Measurements from ENCODE around the gene DDX10. TPM values are rescaled to one million over a fixed set of nuclear protein-coding genes. Genes with fewer than 3 reads are reported as not detected.
"Not testable (repeated sequence)": the region's sequence is repeated elsewhere in the genome, so short reads cannot be mapped to it uniquely, and the experiment has no call there.

Gene DDX10
- total and polyA plus RNA-seq, 9 donors: 13.1 to 34.3 (median 25.7) TPM

GRCh38 chr11:108729227-108729871 lies 64.5 kb downstream of the DDX10 start:
- no peak overlapping the region for H3K4me3 ChIP-seq
- no peak for DNase-seq
- no peaks in the 10 kb centered on the region for H3K27me3 ChIP-seq
- H3K36me3 ChIP-seq: no peaks in the 10 kb centered on the region
- intact Hi-C loops (cut with DNase I): no loop called here
- no peak for TF ChIP-seq POLR2A (IDR thresholded peaks at IDR 0.05)
- TF ChIP-seq EP300 (IDR thresholded peaks at IDR 0.05): no peak
- no peak for TF ChIP-seq CTCF (IDR thresholded peaks at IDR 0.05)
- no peaks in the 10 kb centered on the region for H3K9me3 ChIP-seq
- H3K27ac ChIP-seq: no peak overlapping the region
- WGBS, 3 donors: 93 to 96% (median 93%) methylated on average over 7 of the region's 7 CpGs
- H3K4me1 ChIP-seq (ENCODE audit: insufficient read depth): peaks cover 2% of the 10 kb centered on the region

- intact Hi-C loops (cut with DNase I): no loop called here
- H3K4me1 ChIP-seq (ENCODE audit: insufficient read depth): peaks cover 2% of the 10 kb centered on the region
- no peak overlapping the region for H3K27ac ChIP-seq
- no peaks in the 10 kb centered on the region for H3K27me3 ChIP-seq
- no peaks in the 10 kb centered on the region for H3K9me3 ChIP-seq
- no peak for TF ChIP-seq EP300 (IDR thresholded peaks at IDR 0.05)
- no peak for TF ChIP-seq CTCF (IDR thresholded peaks at IDR 0.05)
- no peak for TF ChIP-seq POLR2A (IDR thresholded peaks at IDR 0.05)
- no peak for DNase-seq
- WGBS, 3 donors: 90 to 92% (median 92%) methylated on average over 8 of the region's 8 CpGs
- no peak overlapping the region for H3K4me3 ChIP-seq
- H3K36me3 ChIP-seq: no peaks in the 10 kb centered on the region
Observed at GRCh38 chr11:108732395-108732794, 67.5 kb downstream of the DDX10 start.

DNA sequence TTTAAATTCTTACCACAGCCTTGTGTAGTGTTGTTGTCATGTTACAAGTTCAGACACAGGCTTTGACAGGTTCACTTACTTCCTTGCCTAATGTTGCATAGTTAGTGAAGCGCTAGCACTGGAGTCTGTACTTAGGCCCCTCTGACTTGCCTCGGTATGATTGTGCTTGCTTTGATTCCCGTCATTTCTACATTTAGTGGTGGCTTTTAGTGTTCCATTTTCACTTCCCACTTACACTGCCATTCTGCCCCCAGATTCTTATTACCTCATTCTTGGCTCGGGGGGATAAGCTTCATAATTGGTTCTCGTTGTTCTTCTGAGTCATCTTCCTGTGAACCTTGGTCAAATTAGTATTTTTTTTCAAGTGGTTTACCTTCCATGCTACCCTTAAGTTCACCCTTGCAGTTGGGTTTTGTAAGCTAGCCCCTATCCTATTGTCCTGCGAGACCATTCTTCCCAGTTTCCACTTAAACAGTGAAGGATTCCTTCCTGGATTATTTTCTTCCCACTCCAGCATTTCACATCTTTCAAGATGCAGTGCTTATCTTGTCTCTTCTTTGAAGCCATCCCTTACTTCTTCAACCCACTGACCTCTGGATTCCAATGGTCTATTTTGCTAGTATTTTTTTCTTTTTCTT lies 68.7 kb downstream of the DDX10 start:
- Histone ChIP-seq H3K27ac (no peak overlapping the region), H3K9me3 (no peaks in the 10 kb centered on the region), H3K27me3 (no peaks in the 10 kb centered on the region), H3K36me3 (no peaks in the 10 kb centered on the region), H3K4me3 (no peak overlapping the region), H3K4me1 (ENCODE audit: insufficient read depth) (peaks cover 2% of the 10 kb centered on the region)
- TF ChIP-seq POLR2A (IDR thresholded peaks at IDR 0.05) (no peak), EP300 (IDR thresholded peaks at IDR 0.05) (no peak)
- DNase-seq: no peak
- 72 to 86% (median 82%) methylated on average over 6 of the region's 6 CpGs for WGBS, 3 donors
- intact Hi-C loops (cut with DNase I): no loop called here

GRCh38 chr11:108734283-108734682 lies 69.4 kb downstream of the DDX10 start:
- H3K4me3 ChIP-seq: no peak overlapping the region
- 14 to 35% (median 25%) methylated on average over 1 of the region's 1 CpG for WGBS, 3 donors
- no peaks in the 10 kb centered on the region for H3K9me3 ChIP-seq
- intact Hi-C loops (cut with DNase I): no loop called here
- no peak for DNase-seq
- H3K36me3 ChIP-seq: no peaks in the 10 kb centered on the region
- no peaks in the 10 kb centered on the region for H3K27me3 ChIP-seq
- no peak overlapping the region for H3K27ac ChIP-seq
- H3K4me1 ChIP-seq (ENCODE audit: insufficient read depth): peaks cover 2% of the 10 kb centered on the region
- TF ChIP-seq EP300 (IDR thresholded peaks at IDR 0.05) (no peak), CTCF (IDR thresholded peaks at IDR 0.05) (no peak), POLR2A (IDR thresholded peaks at IDR 0.05) (no peak)

GRCh38 chr11:108734956-108735559 lies 70.2 kb downstream of the DDX10 start:
- 78 to 80% (median 78%) methylated on average over 3 of the region's 3 CpGs for whole genome bisulfite sequencing, 3 donors

GRCh38 chr11:108740132-108740531 lies 75.3 kb downstream of the DDX10 start:
- H3K27ac ChIP-seq; intact Hi-C loops (cut with DNase I); H3K4me3 ChIP-seq; DNase-seq; H3K36me3 ChIP-seq; H3K9me3 ChIP-seq; H3K4me1 ChIP-seq (ENCODE audit: insufficient read depth); H3K27me3 ChIP-seq: not testable (repeated sequence)
- WGBS, 3 donors: 94 to 99% (median 95%) methylated on average over 2 of the region's 2 CpGs

More at GRCh38 chr11:108734956-108735559, 70.2 kb downstream of the DDX10 start:
- H3K9me3 ChIP-seq: no peaks in the 10 kb centered on the region
- peaks cover 2% of the 10 kb centered on the region for H3K4me1 ChIP-seq (ENCODE audit: insufficient read depth)
- intact Hi-C loops (cut with DNase I): no loop called here
- DNase-seq: no peak
- H3K4me3 ChIP-seq: no peak overlapping the region
- no peak for TF ChIP-seq CTCF (IDR thresholded peaks at IDR 0.05)
- TF ChIP-seq POLR2A (IDR thresholded peaks at IDR 0.05): no peak
- no peak for TF ChIP-seq EP300 (IDR thresholded peaks at IDR 0.05)
- H3K27ac ChIP-seq: no peak overlapping the region
- H3K36me3 ChIP-seq: no peaks in the 10 kb centered on the region
- H3K27me3 ChIP-seq: no peaks in the 10 kb centered on the region

All from ovary (tissue), 9 donors.